Lung (tissue), 12 donors: ENCODE data around the gene CXCR3. TPM values are rescaled to one million over a fixed set of nuclear protein-coding genes. Genes with fewer than 3 reads are reported as not detected.
"Not testable (repeated sequence)": the region's sequence is repeated elsewhere in the genome, so short reads cannot be mapped to it uniquely, and the experiment has no call there.

ENCODE experiments used
- ATAC-seq: fragments of 200-7000 bp; cut with Tn5 transposase; one replicate; pipeline ENCODE4 v1.9.1; 2020; ENCODE audit warnings: moderate number of reproducible peaks; ENCODE audit not compliant: insufficient read depth, low FRiP score
- DNase-seq, 3 donors: peaks; one replicate each; pipeline ENCODE4 v3.0.0-alpha.2; 2013 to 2017
- H3K27ac ChIP-seq, 2 donors: one replicate each; pipeline ENCODE4 v1.5.1; 2013; ENCODE audit warnings: mild to moderate bottlenecking in 2 of 2, moderate library complexity in 2 of 2, control low read depth in 1 of 2, inconsistent platforms in 1 of 2, low read depth in 1 of 2, low read length in 1 of 2
- H3K27me3 ChIP-seq, 3 donors: one replicate each; pipeline ENCODE4 v1.5.1; 2013; ENCODE audit warnings: low read length in 2 of 3; ENCODE audit not compliant: control insufficient read depth in 3 of 3, insufficient read depth in 3 of 3
- H3K36me3 ChIP-seq, 4 donors: one replicate each; pipeline ENCODE4 v1.5.1; 2013; ENCODE audit warnings: low read length in 4 of 4, mild to moderate bottlenecking in 1 of 4, moderate library complexity in 1 of 4; ENCODE audit not compliant: control insufficient read depth in 4 of 4, insufficient read depth in 4 of 4
- H3K4me1 ChIP-seq, 5 donors: one replicate each; pipeline ENCODE4 v1.5.1; 2013; ENCODE audit warnings: low read length in 5 of 5, mild to moderate bottlenecking in 2 of 5, moderate library complexity in 1 of 5; ENCODE audit not compliant: control insufficient read depth in 5 of 5, insufficient read depth in 5 of 5
- H3K4me3 ChIP-seq: one replicate; pipeline ENCODE4 v1.5.1; 2013; ENCODE audit warnings: mild to moderate bottlenecking, control low read depth, moderate library complexity
- H3K9ac ChIP-seq, 2 donors: one replicate each; pipeline ENCODE4 v1.5.1; 2013; ENCODE audit warnings: low read length in 2 of 2, control low read depth in 1 of 2; ENCODE audit not compliant: insufficient read depth in 1 of 2
- H3K9me3 ChIP-seq, 4 donors: one replicate each; pipeline ENCODE4 v1.5.1; 2013; ENCODE audit warnings: low read length in 3 of 4, mild to moderate bottlenecking in 1 of 4, moderate library complexity in 1 of 4; ENCODE audit not compliant: control insufficient read depth in 4 of 4, insufficient read depth in 3 of 4
- CTCF ChIP-seq: IDR thresholded peaks from 2 replicates; pipeline ENCODE4 v1.5.1; 2012; ENCODE audit warnings: mild to moderate bottlenecking; ENCODE audit errors: control extremely low read depth, extremely low read depth
- WGBS, 2 donors: extraction: QIAGEN DNeasy Blood & Tissue Kit; methylation state at CpG; one replicate each; pipeline ENCODE4 v1.1.7; 2013; 5-methylcytosine and 5-hydroxymethylcytosine counted together
- polyA plus RNA-seq, 2 donors: library from polyadenylated mRNA; stranded (reverse); fragments of 200-250 nt; gene quantifications; one replicate each; pipeline ENCODE4 v1.2.1, GENCODE V29; 2013
- total RNA-seq, 2 donors: library from RNA; depleted of rRNA in 1 of 2; stranded (reverse); fragments of >200 nt in 1 of 2; gene quantifications; one replicate each; pipeline ENCODE4 v1.2.1, GENCODE V29; 2014 to 2021
- donor health status: control.
- donor health status: control.
- donor health status: Bipolar disorder and iron deficiency.
- donor health status: healthy.
- donor health status: DM: yes; HTN: yes; CAD: no.

CXCR3 gene
- total and polyA plus RNA-seq, 4 donors, result 0.40 to 0.87 (median 0.68) TPM

- no peak for TF ChIP-seq CTCF
- H3K4me3 ChIP-seq, result no peak overlapping the region
Observed at GRCh38 chrX:71665747-71666146, 47.4 kb upstream of the CXCR3 start.

GRCh38 chrX:71664889-71665491 is 46.7 kb upstream of the CXCR3 start:
- no peak overlapping the region for H3K9ac ChIP-seq
- no peaks in the 10 kb centered on the region for H3K27me3 ChIP-seq
- H3K4me1 ChIP-seq, result no peaks in the 10 kb centered on the region
- no peak overlapping the region for H3K4me3 ChIP-seq
- 89 to 96% methylated on average over 15 to 16 of the region's 16 CpGs for WGBS, 2 donors
- ATAC-seq (no peak), DNase-seq (no peak)
- TF ChIP-seq CTCF, result no peak
- H3K27ac ChIP-seq, result no peak overlapping the region
- peaks cover 0 to 2% (median 0%) of the 10 kb centered on the region in 4 donors for H3K9me3 ChIP-seq
- no peaks in the 10 kb centered on the region for H3K36me3 ChIP-seq

More at GRCh38 chrX:71665747-71666146, 47.4 kb upstream of the CXCR3 start:
- H3K9me3 ChIP-seq, result peaks cover 0 to 2% (median 0%) of the 10 kb centered on the region in 4 donors
- DNase-seq (no peak), ATAC-seq (no peak)
- no peaks in the 10 kb centered on the region for H3K27me3 ChIP-seq
- WGBS, 2 donors, result 67% methylated on average over 8 to 10 of the region's 10 CpGs
- H3K9ac ChIP-seq, result no peak overlapping the region
- H3K36me3 ChIP-seq, result no peaks in the 10 kb centered on the region
- no peaks in the 10 kb centered on the region for H3K4me1 ChIP-seq
- no peak overlapping the region for H3K27ac ChIP-seq

GRCh38 chrX:71664202-71664601 is 45.9 kb upstream of the CXCR3 start:
- H3K9me3 ChIP-seq, H3K36me3 ChIP-seq, H3K4me1 ChIP-seq, H3K9ac ChIP-seq, ATAC-seq, H3K4me3 ChIP-seq, DNase-seq, H3K27ac ChIP-seq, H3K27me3 ChIP-seq: not testable (repeated sequence)
- WGBS, 2 donors, result 56 to 62% methylated on average over 7 to 8 of the region's 8 CpGs

- not testable (repeated sequence) for H3K9me3 ChIP-seq, H3K36me3 ChIP-seq, H3K27ac ChIP-seq, H3K4me3 ChIP-seq, H3K4me1 ChIP-seq, DNase-seq, ATAC-seq, H3K9ac ChIP-seq, H3K27me3 ChIP-seq
- WGBS, 2 donors, result 55 to 63% methylated on average over 6 to 8 of the region's 8 CpGs
Observed at GRCh38 chrX:71663238-71663637, 44.9 kb upstream of the CXCR3 start.

GRCh38 chrX:71662654-71663053 is 44.3 kb upstream of the CXCR3 start:
- not testable (repeated sequence) for DNase-seq, H3K27me3 ChIP-seq, H3K4me3 ChIP-seq, H3K9me3 ChIP-seq, H3K4me1 ChIP-seq, H3K27ac ChIP-seq, H3K9ac ChIP-seq, ATAC-seq, H3K36me3 ChIP-seq
- WGBS, 2 donors, result 20 to 59% methylated on average over 3 to 11 of the region's 11 CpGs
